ENCODE data around the gene SEMA5B. TPM values are rescaled to one million over a fixed set of nuclear protein-coding genes. Genes with fewer than 3 reads are reported as not detected.

Gene SEMA5B
- total and polyA plus RNA-seq, 2 of the 4 experiments (the other 2 are of a cell fraction) = not detected

- ATAC-seq (ENCODE audit: low read depth) (no peak), DNase-seq (no peak)
- dilution Hi-C loops (cut with HindIII; ENCODE audit: low sequenced_read_pairs, unreplicated experiment) = no loop called here
- intact Hi-C loops (cut with micrococcal nuclease) = no loop called here
- in situ Hi-C loops (cut with MboI; ENCODE audit: low sequenced_read_pairs) = no loop called here
- 90% methylated on average over 2 of the region's 6 CpGs; no CpG with 5 or more reads in 1 of the 2 experiments for WGBS, 2 experiments (ENCODE audit: extremely low coverage in 2 of 2, insufficient read length in 1 of 2)
- H4K5ac ChIP-seq (ENCODE audit: low read depth, low read length) = no peak overlapping the region
- no peak overlapping the region for H3K4me3 ChIP-seq (ENCODE audit: insufficient read depth, low read depth, low read length)
- H2BK15ac ChIP-seq (ENCODE audit: low read depth, low read length) = no peak overlapping the region
- H4K8ac ChIP-seq (ENCODE audit: low read depth in 2 of 2, low read length in 2 of 2) = no peak overlapping the region
- H2AFZ ChIP-seq (replicated peaks; ENCODE audit: low read length, poor library complexity) = no peak overlapping the region
- no peak overlapping the region for H3K18ac ChIP-seq (ENCODE audit: low read depth, low read length)
- no peaks in the 10 kb centered on the region for H3K4me1 ChIP-seq (ENCODE audit: control insufficient read depth, insufficient read depth, low read length)
- H3K36me3 ChIP-seq (ENCODE audit: control insufficient read depth, insufficient read depth, low read length) = no peaks in the 10 kb centered on the region
- no peak overlapping the region for H3K4ac ChIP-seq (ENCODE audit: low read depth, low read length)
- BruUV-seq (replicated peaks) = no TSS peak
- no peaks in the 10 kb centered on the region for H3K79me1 ChIP-seq (ENCODE audit: low read depth in 1 of 2, low read length in 2 of 2)
- H3K27me3 ChIP-seq (ENCODE audit: control insufficient read depth, insufficient read depth, low read length) = peaks cover 68% of the 10 kb centered on the region
- H3K9ac ChIP-seq (ENCODE audit: low read depth, low read length) = no peak overlapping the region
- H3K27ac ChIP-seq (ENCODE audit: insufficient read depth, low read length) = no peak overlapping the region
- H3K9me1 ChIP-seq (ENCODE audit: insufficient read depth, low read length) = no peaks in the 10 kb centered on the region
- no peak overlapping the region for H4K91ac ChIP-seq (ENCODE audit: insufficient read depth, low read depth, low read length)
- H3K4me2 ChIP-seq (ENCODE audit: low read depth, low read length) = no peak overlapping the region
- H4K20me1 ChIP-seq (ENCODE audit: insufficient read depth, low read length) = no peaks in the 10 kb centered on the region
- ChIA-PET CTCF (no interaction called here), POLR2A (ENCODE audit: unreplicated experiment) (interaction anchor here (0.6 kb wide), 1 partner anchor 13 kb away, joined by 3 read pairs; no protein-coding TSS in a partner anchor)
- no peak overlapping the region for H2AK5ac ChIP-seq (ENCODE audit: low read depth, low read length)
- no peak overlapping the region for H3K14ac ChIP-seq (replicated peaks; ENCODE audit: low read depth, low read length)
- H2BK20ac ChIP-seq (ENCODE audit: low read depth, low read length) = no peak overlapping the region
- H2BK120ac ChIP-seq (ENCODE audit: low read depth, low read length) = no peak overlapping the region
- H2AK9ac ChIP-seq (replicated peaks; ENCODE audit: low read depth, low read length, poor library complexity) = no peak overlapping the region
- no peak overlapping the region for H2BK5ac ChIP-seq (ENCODE audit: low read depth, low read length, poor library complexity, severe bottlenecking)
- no peaks in the 10 kb centered on the region; the same call in 1 of the 2 replicates for H3K9me3 ChIP-seq (ENCODE audit: control insufficient read depth, insufficient read depth, low read length)
- TF ChIP-seq, protein P1, sequence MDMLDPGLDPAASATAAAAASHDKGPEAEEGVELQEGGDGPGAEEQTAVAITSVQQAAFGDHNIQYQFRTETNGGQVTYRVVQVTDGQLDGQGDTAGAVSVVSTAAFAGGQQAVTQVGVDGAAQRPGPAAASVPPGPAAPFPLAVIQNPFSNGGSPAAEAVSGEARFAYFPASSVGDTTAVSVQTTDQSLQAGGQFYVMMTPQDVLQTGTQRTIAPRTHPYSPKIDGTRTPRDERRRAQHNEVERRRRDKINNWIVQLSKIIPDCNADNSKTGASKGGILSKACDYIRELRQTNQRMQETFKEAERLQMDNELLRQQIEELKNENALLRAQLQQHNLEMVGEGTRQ (IDR thresholded peaks at IDR 0.05; ENCODE audit: low read depth, low read length) = no peak
- no peak overlapping the region for H3K23ac ChIP-seq (ENCODE audit: low read depth, low read length)
- H3K56ac ChIP-seq (ENCODE audit: extremely low read depth, insufficient read depth, low read length) = no peak overlapping the region
Observed at GRCh38 chr3:122916580-122916979, 111.0 kb downstream of the SEMA5B start.

Data from IMR-90 (cell line).